GM23338 (cell line): Measurements from ENCODE around the gene TAF10. TPM values are rescaled to one million over a fixed set of nuclear protein-coding genes. Genes with fewer than 3 reads are reported as not detected.

Source experiments
- ATAC-seq: fragments of 200-7000 bp; cut with Tn5 transposase; 3 replicates; pipeline ENCODE4 v1.9.1; 2020
- DNase-seq: peaks from one replicate; pipeline ENCODE4 v3.0.0-alpha.2; 2015; ENCODE audit warnings: low spot score
- H2AFZ ChIP-seq: fragments of 200-600 bp; sonication (generic); 2 replicates; pipeline ENCODE4 v1.8.0; 2016; ENCODE audit warnings: antibody characterized with exemption, mild to moderate bottlenecking, moderate library complexity
- H3F3A ChIP-seq: fragments of 200-600 bp; sonication (generic); replicated peaks from 2 replicates; pipeline ENCODE4 v1.8.0; 2017; ENCODE audit warnings: antibody characterized with exemption, mixed run types, low read depth
- H3K27ac ChIP-seq: fragments of 200-600 bp; sonication (generic); 2 replicates; pipeline ENCODE4 v1.6.1; 2016; ENCODE audit warnings: low read depth
- H3K27me3 ChIP-seq: fragments of 200-600 bp; sonication (generic); 2 replicates; pipeline ENCODE4 v1.8.0; 2016; ENCODE audit warnings: mild to moderate bottlenecking, mixed run types, moderate library complexity; ENCODE audit not compliant: insufficient read depth
- H3K36me3 ChIP-seq: fragments of 200-600 bp; sonication (generic); 2 replicates; pipeline ENCODE4 v1.8.0; 2016; ENCODE audit warnings: mild to moderate bottlenecking; ENCODE audit not compliant: insufficient read depth
- H3K4me1 ChIP-seq: fragments of 200-600 bp; sonication (generic); 2 replicates; pipeline ENCODE4 v1.8.0; 2016; ENCODE audit warnings: mild to moderate bottlenecking, moderate library complexity; ENCODE audit not compliant: insufficient read depth
- H3K4me2 ChIP-seq: fragments of 200-600 bp; sonication (generic); 2 replicates; pipeline ENCODE4 v1.7.1; 2017; ENCODE audit warnings: mixed run types
- H3K4me3 ChIP-seq: fragments of 200-600 bp; sonication (generic); 2 replicates; pipeline ENCODE4 v1.6.1; 2016; ENCODE audit warnings: mixed run types
- H3K79me2 ChIP-seq: fragments of 200-600 bp; sonication (generic); replicated peaks from 2 replicates; pipeline ENCODE4 v1.8.0; 2017; ENCODE audit warnings: mild to moderate bottlenecking; ENCODE audit not compliant: insufficient read depth
- H3K9me2 ChIP-seq: fragments of 200-600 bp; sonication (generic); 2 replicates; pipeline ENCODE4 v1.8.0; 2017; ENCODE audit not compliant: insufficient read depth
- H4K20me1 ChIP-seq: fragments of 200-600 bp; sonication (generic); replicated peaks from 2 replicates; pipeline ENCODE4 v1.8.0; 2017; ENCODE audit warnings: mild to moderate bottlenecking; ENCODE audit not compliant: insufficient read depth
- H3K27ac Mint-ChIP-seq: 2 replicates; pipeline ENCODE4 v1.8.0; 2020; ENCODE audit warnings: inconsistent platforms, mild to moderate bottlenecking, moderate library complexity, mixed read lengths
- H3K27me3 Mint-ChIP-seq: 3 replicates; pipeline ENCODE4 v1.8.0; 2022; ENCODE audit warnings: low read depth, mild to moderate bottlenecking, moderate library complexity, mixed read lengths, inconsistent platforms; ENCODE audit not compliant: insufficient read depth, poor library complexity
- H3K36me3 Mint-ChIP-seq: 3 replicates; pipeline ENCODE4 v1.8.0; 2021; ENCODE audit warnings: low read depth, mild to moderate bottlenecking, inconsistent platforms, moderate library complexity, mixed read lengths
- H3K4me1 Mint-ChIP-seq: 3 replicates; pipeline ENCODE4 v1.8.0; 2020; ENCODE audit warnings: mild to moderate bottlenecking, inconsistent platforms, mixed read lengths
- H3K4me3 Mint-ChIP-seq: 3 replicates; pipeline ENCODE4 v1.8.0; 2021; ENCODE audit warnings: moderate library complexity, mild to moderate bottlenecking, inconsistent platforms, mixed read lengths
- H3K9me3 Mint-ChIP-seq: 3 replicates; pipeline ENCODE4 v1.8.0; 2020; ENCODE audit warnings: moderate library complexity, mild to moderate bottlenecking, inconsistent platforms, mixed read lengths
- CTCF ChIP-seq, 2 experiments: fragments of 200-600 bp in 1 of 2; sonication (generic) in 1 of 2; conservative IDR thresholded peaks; 2 replicates each; pipeline versions ENCODE4 v1.5.1 to v1.6.1; 2016 to 2017; ENCODE audit warnings: antibody characterized with exemption in 2 of 2, low read depth in 2 of 2, mild to moderate bottlenecking in 2 of 2, moderate library complexity in 1 of 2
- ETS1 ChIP-seq: IDR thresholded peaks from 2 replicates; pipeline ENCODE4 v1.6.1; 2016; ENCODE audit warnings: antibody characterized with exemption
- EZH2 ChIP-seq: fragments of 200-600 bp; sonication (generic); IDR thresholded peaks from one replicate; pipeline ENCODE4 v1.8.0; 2017; ENCODE audit warnings: antibody characterized with exemption, mild to moderate bottlenecking, low read depth; ENCODE audit not compliant: unreplicated experiment
- EZH2phosphoT487 ChIP-seq: fragments of 200-600 bp; sonication (generic); IDR thresholded peaks from one replicate; pipeline ENCODE4 v1.8.1; 2018; ENCODE audit warnings: antibody characterized with exemption; ENCODE audit not compliant: unreplicated experiment
- POLR2AphosphoS5 ChIP-seq: IDR thresholded peaks from 2 replicates; pipeline ENCODE4 v1.6.1; 2016; ENCODE audit warnings: antibody characterized with exemption, low read depth
- STAT1 ChIP-seq: IDR thresholded peaks from one replicate; pipeline ENCODE4 v1.6.1; 2016; ENCODE audit warnings: antibody characterized with exemption; ENCODE audit not compliant: unreplicated experiment
- ZNF114 ChIP-seq: fragments of 250-450 bp; sonication (Bioruptor Pico); IDR thresholded peaks from 2 replicates; pipeline ENCODE4 v1.5.0; 2020; ENCODE audit warnings: mild to moderate bottlenecking, moderate library complexity
- ZNF462 ChIP-seq: fragments of 250-450 bp; sonication (Bioruptor Pico); IDR thresholded peaks from 2 replicates; pipeline ENCODE4 v1.5.0; 2020; ENCODE audit warnings: mild to moderate bottlenecking, moderate library complexity
- polyA plus RNA-seq: library from polyadenylated mRNA; unstranded; fragments of >200 nt; fragmentation: Nextera tagmentation; extraction: Ambion mirVana; gene quantifications from 2 replicates; pipeline ENCODE4 v1.2.1, GENCODE V29; 2016
- total RNA-seq: library from RNA; depleted of rRNA; stranded (reverse); fragments of >200 nt; shearing (Covaris generic); gene quantifications from 2 replicates; pipeline ENCODE4 v1.2.3, GENCODE V29; 2014

Gene TAF10
- total and polyA plus RNA-seq, 2 experiments from 2014 or later: 108 to 253 TPM

- TF ChIP-seq ZNF462 (CRISPR knock-in tag) (no peak), ETS1 (no peak), STAT1 (no peak), ZNF114 (no peak), EZH2 (no peak), EZH2phosphoT487 (no peak)
These were observed 6.3 kb upstream of the TAF10 start (continued) for GRCh38 chr11:6618117-6619003.

GRCh38 chr11:6617315-6617781 lies 5.3 kb upstream of the TAF10 start:
- H3K4me3 Mint-ChIP-seq: no peak overlapping the region
- no peaks in the 10 kb centered on the region for H3K4me1 Mint-ChIP-seq
- no peak for ATAC-seq
- Histone ChIP-seq H3K9me2 (no peaks in the 10 kb centered on the region), H3K27ac (no peak overlapping the region), H3K4me1 (peaks cover 17% of the 10 kb centered on the region), H2AFZ (no peak overlapping the region), H3F3A (no peaks in the 10 kb centered on the region; the same call in 1 of the 2 replicates), H3K27me3 (no peaks in the 10 kb centered on the region), H3K36me3 (no peaks in the 10 kb centered on the region; the same call in 1 of the 2 replicates), H3K4me2 (no peak overlapping the region), H3K79me2 (peaks cover 9% of the 10 kb centered on the region; the same call in 1 of the 2 replicates), H4K20me1 (no peaks in the 10 kb centered on the region), H3K4me3 (no peak overlapping the region)
- H3K27me3 Mint-ChIP-seq: peaks cover 5% of the 10 kb centered on the region
- DNase-seq: no peak
- 0 out of 3 replicates have a peak, but pooled peaks cover 3% of the 10 kb centered on the region for H3K36me3 Mint-ChIP-seq
- TF ChIP-seq CTCF (conservative IDR thresholded peaks at IDR 0.05; ENCODE audit: low read depth in 2 of 2): no peak
- TF ChIP-seq ETS1: no peak
- no peak for TF ChIP-seq STAT1
- no peak for TF ChIP-seq POLR2AphosphoS5
- H3K9me3 Mint-ChIP-seq: no peaks in the 10 kb centered on the region
- no peak overlapping the region for H3K27ac Mint-ChIP-seq
